Effector CD4-positive, alpha-beta T cell (primary cell): ENCODE results near the gene TANGO6.
"Not testable (repeated sequence)": the region's sequence is repeated elsewhere in the genome, so short reads cannot be mapped to it uniquely, and the experiment has no call there.

Experiments
- DNase-seq: peaks from one replicate; pipeline ENCODE4 v3.0.0-alpha.2; 2020

Gene TANGO6

GRCh38 chr16:69123910-69124309, 280.6 kb downstream of the TANGO6 start:
- peak; percentile 68 for DNase-seq

- DNase-seq, result not testable (repeated sequence)
These were observed 281.1 kb downstream of the TANGO6 start for GRCh38 chr16:69124406-69124805.

GRCh38 chr16:69124961-69125360, 281.6 kb downstream of the TANGO6 start:
- DNase-seq, result not testable (repeated sequence)

- no peak for DNase-seq
These were observed 282.9 kb downstream of the TANGO6 start for GRCh38 chr16:69126221-69126620.

GRCh38 chr16:69126801-69127200, 283.5 kb downstream of the TANGO6 start:
- DNase-seq, result not testable (repeated sequence)

GRCh38 chr16:69127966-69128510, 284.7 kb downstream of the TANGO6 start:
- no peak for DNase-seq

GRCh38 chr16:69130461-69130860, 287.1 kb downstream of the TANGO6 start:
- no peak for DNase-seq

- DNase-seq, result peak; percentile 16
These were observed 288.0 kb downstream of the TANGO6 start for GRCh38 chr16:69131167-69131838.

GRCh38 chr16:69131839-69132423, 288.6 kb downstream of the TANGO6 start:
- peak; percentile 61 for DNase-seq

- peak; percentile 80 for DNase-seq
These were observed 289.3 kb downstream of the TANGO6 start, which contains the start of the genes CHTF8 and UTP4 for GRCh38 chr16:69132424-69133252. TSS of gene CHTF8 (minus strand) at chr16:69132588. CDS start at chr16:69121458, 11,130 bp downstream. TSS of gene UTP4 (plus strand) at chr16:69132649. CDS start at chr16:69133460, 811 bp downstream.

GRCh38 chr16:69133373-69133954, 290.1 kb downstream of the TANGO6 start:
- DNase-seq, result no peak
